GM21619 (cell line): ENCODE results near the gene FNIP2.
"Not testable (repeated sequence)": the region's sequence is repeated elsewhere in the genome, so short reads cannot be mapped to it uniquely, and the experiment has no call there.

Source experiments
- ATAC-seq: cut with Tn5 transposase; IDR thresholded peaks from one replicate; pipeline ENCODE4 v1.9.1; 2021; ENCODE audit not compliant: unreplicated experiment

The FNIP2 gene

DNA sequence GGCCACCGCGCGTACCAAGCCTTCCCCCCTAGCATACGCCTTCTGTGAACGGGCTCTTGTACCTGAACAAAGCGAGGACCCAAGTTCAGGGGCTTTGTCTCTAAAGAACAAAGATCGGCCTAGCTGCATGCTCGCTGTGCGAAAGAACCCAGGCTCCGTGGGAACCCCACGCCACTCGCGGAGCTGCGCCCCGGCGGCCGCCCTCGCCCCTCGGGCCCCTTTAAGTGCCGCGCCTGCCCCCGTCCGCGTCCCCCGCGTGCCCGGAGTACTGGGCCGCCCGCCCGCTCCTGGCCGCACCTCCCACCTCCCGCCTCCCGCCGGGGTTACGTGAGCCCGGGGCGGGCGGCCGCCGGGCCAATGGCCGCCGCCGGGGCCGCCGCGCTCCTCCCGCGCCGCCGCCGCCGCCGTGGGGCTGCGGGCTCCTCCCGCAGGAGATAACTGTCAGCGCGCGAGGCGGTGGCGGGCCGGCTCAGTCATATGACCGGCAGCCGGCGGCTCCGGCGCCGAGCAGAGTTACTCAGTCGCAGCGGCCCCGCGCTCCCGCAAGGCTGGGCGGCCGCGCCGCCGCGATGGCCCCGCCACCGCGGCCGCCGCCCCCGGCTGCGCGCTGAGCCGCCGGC lies at the start of gene FNIP2:
Gene FNIP2, plus strand, starts transcription at position 472 of the 620 bp plus-strand sequence. CDS start 187 bp downstream, outside the sequence.
- ATAC-seq, result peak; percentile 73

DNA sequence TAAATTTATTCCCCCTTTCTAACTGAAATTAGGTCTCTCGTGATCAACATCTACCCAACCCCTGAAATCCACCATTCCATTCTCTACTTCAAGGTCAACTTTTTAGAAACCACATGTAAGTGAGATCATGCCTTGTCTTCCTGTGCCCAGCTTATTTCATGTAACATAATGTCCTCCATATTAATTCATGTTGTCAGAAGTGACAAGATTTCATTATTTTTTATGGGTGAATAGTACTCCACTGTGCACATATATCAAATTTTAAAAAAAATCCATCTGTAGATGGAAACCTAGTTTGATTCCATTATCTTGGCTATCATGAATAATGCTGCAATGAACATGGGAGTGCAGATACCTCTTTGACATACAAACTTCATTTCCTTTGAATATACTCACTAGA lies 47.1 kb upstream of the FNIP2 start:
- ATAC-seq, result no peak

DNA sequence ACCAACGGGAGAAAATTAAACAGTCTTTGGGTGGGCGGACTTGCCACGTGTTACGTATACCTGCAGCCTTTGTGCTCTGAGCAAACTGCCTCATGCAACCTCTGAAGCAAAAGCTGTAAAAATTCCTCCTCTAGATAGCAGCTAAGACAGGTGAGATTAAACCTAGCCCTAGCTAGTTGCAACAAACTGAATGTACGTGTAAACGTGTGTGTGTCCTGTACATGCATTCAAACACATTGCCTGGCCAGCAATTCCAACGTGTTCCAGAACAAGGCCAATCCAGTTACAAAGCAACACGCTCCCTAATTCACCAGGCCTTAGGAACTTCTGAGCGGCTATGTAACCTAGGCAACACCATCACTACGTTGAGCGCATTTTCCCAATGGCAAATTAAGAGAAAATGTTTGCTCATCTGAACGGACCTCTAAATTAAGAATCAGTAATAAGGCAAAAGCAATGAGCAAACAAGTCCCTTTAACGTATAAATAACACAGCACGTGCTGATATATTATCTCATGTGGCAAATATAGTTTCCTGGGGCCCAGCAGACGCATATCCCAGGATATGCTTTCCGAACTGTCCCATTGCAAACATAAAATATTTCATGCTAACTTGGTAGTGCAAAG lies 46.4 kb upstream of the FNIP2 start:
- ATAC-seq, result no peak

DNA sequence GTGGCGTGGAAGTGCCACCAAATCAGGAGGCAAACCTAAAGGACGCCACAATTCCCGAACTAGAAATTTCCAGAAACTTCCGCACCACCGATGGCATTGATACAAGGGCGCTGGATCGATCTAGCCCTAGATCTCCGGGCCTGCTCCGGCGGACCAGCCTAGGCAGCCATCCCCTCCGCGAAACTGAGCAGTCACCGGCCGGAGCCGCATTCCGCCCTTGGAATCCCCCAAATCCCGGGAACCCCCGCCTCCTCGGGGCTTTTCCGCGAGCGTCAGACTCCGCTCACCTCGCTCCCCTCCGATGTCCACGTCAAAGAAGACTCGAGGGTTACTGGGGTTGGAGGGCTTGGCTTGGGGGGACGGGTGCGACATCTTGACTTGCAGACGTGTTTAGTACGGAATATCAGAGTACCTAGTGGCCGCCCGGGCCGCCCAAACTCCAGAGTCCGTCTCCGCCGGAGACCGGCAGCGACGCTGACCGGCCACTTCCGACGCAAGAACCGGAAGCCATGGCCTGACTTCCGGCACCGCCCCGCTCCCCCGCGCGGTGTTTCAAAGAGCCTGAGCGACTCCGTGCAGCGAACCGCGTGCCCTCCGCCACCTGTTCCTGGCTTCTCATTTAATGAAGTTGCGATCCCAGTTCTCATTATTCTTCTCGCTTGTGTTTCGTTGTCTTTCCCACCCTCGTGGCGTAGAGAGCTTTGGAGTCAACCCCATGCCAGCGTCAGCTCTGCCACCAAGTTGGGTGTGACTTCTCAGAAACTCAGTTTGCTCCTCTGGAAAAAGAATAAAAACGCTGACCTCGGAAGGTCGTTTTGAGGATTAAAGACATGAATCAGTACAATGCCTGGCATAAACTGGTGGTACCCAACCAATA lies 45.7 kb upstream of the FNIP2 start, which contains the start of gene PPID:
Gene PPID, minus strand, starts transcription at position 480 of the 877 bp plus-strand sequence. Its CDS starts 108 bp downstream, at position 372.
- peak; percentile 98 for ATAC-seq

DNA sequence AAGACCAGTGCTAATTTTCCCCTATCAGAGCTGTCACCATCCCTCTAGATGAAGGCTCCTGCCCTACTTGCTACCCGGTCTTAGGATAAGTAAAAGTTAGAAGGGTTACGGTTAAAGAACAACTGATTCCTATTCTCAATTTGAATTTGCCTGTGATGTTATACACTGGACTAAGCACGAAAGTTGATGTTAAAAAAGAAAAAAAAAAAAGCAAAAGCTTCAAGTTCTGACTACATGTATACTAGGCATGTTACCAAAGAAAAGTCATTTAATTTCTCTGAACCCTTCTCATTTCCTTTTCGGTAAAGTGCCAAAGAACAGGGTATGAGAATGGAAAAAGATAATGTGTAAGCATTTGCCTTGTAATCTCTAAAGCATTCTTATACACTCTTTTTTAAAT lies 44.2 kb upstream of the FNIP2 start:
- ATAC-seq, result no peak

DNA sequence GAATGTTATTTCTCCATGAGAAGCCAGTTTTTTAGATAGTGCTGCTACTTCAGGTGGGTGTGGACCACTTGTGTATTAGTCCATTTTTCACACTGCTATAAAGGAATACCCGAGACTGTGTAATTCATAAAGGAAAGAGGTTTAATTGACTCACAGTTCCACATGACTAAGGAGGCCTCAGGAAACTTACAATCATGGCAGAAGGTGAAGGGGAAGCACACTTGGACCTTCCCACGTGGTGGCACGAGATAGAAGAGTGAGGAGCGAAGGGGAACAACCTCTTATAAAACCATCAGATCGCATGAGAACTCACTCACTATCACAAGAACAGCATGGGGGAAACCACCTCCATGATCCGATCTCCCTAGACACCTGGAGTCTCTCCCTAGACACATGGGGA lies 42.2 kb upstream of the FNIP2 start:
- ATAC-seq, result no peak

DNA sequence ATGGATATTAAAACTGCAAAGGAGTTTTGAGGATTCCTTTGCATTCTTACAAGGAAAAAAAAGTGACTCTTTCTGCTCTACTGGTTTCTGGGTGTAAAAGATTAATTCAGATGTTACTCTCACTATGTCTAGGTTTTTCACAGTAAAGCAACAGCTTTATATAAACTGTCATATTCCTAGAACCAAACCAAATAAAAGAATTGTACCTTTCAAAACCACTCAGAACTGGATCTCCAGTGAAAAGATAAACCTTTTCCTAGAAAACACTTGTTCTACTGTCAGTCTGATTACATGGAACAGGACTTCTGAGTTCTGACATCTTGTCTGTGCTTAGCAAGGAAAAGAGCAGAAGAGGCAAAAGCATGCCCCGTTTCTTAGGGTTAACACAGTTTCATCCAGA lies 40.6 kb upstream of the FNIP2 start:
- ATAC-seq, result no peak

DNA sequence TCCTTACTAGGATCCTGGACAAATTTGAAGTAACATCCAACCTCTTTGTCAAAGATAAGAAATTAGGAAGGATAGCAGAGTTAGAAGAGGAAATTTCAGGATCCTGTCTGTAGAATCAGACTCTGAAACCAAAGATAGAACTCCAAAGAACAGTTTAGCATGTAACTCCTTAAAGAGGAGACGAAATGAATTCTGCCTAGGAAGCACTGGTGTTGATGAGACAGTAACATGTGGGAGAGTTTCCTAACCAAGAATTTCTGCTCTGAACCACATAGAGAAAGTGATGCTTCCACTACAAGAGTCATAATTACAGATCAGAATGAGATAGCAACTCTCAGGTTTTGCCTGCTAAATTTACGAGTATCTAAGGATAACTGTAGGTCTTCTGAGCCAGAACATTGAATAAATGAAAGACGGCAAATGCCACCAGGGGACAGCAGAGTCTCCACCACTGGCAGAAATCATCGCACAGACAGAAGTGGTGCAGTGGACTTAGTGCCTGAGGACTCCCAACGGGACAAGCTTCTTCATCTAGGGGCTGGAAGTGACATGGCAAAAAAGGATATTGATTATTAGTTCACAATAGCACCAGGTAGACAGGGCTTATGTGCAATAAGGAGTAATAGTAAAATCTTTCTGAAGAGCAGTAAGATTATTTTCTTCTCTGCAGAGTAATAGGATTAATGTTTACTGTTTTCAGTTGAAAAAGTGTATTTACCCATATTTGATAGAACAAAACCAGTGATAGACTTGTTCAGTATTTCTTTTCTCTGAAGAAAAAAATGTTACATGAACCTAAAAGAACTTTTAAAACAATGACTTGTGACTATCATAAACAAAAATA lies 38.9 kb upstream of the FNIP2 start:
- ATAC-seq, result peak; percentile 86

DNA sequence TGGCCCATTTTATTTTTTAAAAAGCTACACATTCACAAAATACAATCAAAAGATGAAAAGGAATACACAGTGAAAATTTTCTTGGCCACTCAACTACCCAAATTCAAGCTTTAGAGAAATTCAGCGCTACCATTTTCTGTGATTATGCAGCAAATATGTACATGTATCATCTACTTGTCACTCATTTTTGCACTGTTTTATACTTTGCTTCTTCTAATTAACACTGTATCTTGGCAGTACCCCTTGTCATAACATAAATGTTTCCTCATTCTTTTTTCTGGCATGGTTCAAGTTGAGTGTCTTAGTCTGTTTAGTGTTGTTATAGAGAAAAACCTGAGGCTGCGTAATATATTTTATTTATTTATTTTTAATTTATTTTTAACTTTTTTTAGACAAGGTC lies 30.0 kb upstream of the FNIP2 start:
- no peak for ATAC-seq

DNA sequence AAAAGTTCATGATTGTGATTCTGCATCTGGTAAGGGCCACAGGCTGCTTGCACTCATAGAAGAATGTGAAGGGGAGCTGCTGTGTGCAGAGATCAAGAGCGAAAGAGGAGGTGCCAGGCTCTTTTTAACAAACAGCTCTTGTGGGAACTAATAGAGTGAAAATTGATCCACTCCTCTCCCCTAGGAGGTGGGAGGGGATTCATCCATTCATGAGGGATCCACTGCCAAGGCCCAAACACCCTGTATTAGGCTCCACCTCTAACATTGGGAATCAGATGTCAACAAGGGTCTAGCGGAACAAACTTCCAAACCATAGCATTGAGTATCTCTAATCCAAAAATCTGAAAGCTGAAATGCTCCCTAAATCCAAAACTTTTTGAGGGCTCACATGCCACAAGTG lies 29.2 kb upstream of the FNIP2 start:
- ATAC-seq, result no peak

DNA sequence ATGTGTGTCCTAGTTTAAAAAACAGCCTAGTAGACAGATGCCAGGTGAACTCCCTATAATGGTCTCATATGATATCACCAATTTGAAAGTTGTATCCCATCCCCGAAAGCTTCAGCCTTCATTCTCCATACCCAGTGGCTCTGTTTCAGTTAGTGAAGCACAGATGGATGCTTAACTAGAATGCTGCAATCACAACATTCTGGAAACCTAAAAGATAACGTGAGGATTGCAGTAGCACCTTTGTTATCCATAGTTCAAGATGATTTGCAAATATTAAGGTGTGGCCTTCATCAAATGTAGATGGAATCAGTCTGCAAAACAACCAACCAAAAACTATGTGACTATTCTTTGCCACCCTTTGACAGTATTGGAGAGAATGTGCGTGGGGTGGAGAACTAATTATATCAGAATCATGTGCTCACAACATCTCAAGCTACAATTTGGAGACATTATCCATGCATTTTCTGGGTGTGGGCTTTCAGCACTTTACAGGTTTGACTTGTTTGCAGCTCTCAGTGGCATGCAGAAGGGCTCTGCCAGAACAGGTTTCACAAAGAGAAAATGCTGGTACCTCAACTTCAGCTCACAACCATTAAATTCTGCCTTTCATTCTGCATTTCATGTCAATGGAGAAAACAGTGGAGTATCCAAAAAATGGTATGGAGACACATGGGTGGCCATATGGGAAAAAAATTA lies 27.4 kb upstream of the FNIP2 start:
- no peak for ATAC-seq

DNA sequence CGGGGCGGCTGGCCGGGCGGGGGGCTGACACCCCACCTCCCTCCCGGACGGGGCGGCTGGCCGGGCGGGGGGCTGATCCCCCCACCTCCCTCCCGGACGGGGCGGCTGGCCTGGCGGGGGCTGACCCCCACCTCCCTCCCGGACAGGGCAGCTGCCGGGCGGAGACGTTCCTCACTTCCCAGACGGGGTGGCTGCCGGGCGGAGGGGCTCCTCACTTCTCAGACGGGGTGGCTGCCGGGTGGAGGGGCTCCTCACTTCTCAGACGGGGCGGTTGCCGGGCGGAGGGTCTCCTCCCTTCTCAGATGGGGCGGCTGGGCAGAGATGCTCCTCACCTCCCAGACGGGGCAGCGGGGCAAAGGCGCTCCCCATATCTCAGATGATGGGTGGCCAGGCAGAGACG lies 22.3 kb upstream of the FNIP2 start:
- ATAC-seq, result not testable (repeated sequence)

DNA sequence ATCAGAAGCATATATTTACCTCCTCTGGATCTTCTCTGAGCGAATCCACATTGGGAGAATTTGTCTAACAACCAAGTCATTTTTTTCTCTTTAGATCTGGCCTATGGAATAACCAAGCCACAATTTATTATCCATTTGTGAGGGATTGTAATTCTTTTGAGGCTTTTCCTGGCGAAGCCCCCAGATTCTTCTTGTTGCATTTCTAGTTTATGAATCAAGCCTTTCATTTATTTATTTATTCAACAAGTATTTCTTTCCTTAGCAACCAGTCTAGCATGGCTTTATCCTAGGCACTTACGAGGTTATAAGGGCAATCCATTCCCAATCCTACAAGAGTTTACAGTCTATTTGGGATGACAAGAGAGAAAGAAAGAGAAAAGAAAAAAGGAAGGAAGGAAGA lies 18.4 kb upstream of the FNIP2 start:
- ATAC-seq, result no peak

DNA sequence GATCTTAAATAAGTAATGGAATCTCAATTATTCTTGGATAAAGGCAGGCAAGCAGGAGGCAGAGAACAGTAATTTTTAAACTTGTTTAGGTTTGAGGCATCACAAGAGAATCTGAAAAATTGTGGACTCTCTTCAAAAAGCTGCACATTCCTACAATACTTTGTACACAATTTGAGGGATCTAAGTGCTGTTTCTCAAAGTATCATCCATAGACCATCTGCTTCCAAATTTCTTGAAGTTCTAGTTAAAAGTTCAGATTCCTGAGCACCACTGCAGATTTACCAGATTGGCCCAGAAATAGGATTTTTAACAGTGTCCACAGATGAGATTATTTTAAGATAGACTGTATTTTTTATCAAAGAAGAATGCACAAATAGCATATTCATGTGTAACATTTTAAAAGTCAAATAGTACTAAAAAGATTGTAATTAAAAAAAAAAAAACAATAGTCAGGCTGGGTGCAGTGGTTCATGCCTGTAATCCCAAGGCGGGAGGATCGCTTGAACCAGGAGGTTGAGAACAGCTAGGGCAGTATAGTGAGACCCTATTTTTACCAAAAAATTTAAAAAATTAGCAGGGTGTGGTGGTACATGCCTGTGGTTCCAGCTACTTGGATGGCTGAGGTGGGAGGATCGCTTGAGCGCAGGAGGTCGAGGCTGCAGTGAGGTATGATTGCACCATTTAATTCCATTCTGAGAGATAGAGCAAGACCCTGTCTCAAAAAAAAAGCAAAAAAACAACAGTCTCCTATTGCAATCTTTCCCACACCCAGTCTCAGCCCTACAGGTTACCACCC lies 14.2 kb upstream of the FNIP2 start:
- ATAC-seq, result no peak

DNA sequence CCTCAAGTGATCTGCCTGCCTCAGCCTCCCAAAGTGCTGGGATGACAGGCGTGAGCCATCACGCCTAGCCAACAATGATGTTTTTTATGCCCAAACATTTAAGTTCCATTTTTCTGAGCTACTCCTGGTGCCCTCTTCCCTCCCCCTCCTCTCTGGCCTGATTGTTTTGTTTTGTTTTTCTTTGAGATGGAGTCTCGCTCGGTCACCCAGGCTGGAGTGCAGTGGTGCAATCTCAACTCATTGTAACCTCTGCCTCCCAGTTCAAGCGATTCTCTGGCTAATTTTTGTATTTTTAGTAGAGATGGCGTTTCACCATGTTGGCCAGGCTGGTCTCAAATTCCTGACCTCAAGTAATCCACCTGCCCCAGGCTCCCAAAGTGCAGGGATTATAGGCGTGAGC lies 13.0 kb upstream of the FNIP2 start:
- ATAC-seq, result not testable (repeated sequence)

DNA sequence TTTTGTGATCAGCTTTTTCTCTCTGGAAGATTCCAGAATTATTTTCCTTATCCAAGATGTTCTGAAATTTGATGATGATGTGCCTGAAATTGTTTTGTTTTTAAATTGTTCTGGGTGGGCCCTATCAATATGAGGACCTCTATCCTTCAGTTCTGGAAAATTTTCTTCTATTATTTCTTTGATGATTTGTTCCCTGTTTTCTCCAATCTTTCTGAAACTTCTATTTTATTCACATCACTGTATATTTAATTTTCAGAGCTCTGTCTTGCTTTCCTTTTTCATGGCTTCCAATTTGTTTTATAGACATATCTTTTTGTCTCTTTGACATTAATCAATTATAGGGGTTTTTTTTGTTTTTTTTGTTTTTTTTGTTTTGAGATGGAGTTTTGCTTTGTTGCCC lies 12.2 kb upstream of the FNIP2 start:
- no peak for ATAC-seq

DNA sequence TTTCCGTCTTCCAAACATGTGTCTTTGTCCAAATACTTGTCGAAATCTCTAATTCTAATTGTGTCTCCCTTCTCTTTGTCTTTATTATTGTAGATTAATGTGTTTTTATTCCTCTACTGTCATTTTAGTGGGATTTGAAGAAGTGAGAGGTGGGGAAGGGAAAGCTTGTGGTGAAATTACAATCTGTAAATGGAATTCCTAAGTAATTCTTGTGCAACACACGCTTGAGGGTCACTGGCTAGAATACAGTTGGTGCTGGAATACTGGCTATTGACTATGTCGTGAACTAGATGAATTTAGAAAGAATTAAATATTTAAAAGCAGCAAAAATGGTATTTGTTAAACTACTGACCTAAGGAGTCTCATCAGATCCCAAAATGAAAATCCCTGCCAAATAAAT lies 10.7 kb upstream of the FNIP2 start:
- ATAC-seq, result no peak

DNA sequence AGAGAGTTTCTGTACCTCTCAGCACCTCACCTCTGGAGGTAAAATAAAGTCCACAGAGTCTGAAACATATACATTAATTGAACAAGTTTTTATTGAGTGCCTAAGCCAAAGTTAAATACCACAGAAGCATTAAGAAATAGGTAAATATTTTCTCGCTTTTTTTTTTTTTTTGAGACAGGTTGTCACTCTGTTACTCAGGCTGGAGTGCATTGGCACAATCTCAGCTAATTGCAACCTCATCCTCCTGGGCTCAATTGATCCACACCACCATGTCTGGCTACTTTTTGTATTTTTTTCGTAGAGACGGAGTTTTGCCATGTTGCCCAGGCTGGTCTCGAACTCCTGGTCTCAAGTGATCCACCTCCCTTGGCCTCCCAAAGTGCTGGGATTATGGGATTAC lies 10.1 kb upstream of the FNIP2 start:
- no peak for ATAC-seq

DNA sequence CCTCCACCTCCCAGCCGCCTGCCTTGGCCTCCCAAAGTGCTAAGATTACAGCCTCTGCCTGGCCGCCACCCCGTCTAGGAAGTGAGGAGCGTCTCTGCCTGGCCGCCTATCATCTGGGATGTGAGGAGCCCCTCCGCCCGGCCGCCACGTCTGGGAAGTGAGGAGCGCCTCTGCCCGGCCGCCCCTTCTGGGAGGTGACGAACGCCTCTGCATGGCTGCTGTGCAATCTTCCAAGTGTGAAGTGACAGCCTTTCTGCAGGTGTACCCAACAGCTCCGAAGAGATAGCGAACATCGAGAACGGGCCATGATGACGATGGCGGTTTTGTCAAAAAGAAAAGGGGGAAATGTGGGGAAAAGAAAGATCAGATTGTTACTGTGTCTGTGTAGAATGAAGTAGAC lies 9.3 kb upstream of the FNIP2 start:
- ATAC-seq, result not testable (repeated sequence)

DNA sequence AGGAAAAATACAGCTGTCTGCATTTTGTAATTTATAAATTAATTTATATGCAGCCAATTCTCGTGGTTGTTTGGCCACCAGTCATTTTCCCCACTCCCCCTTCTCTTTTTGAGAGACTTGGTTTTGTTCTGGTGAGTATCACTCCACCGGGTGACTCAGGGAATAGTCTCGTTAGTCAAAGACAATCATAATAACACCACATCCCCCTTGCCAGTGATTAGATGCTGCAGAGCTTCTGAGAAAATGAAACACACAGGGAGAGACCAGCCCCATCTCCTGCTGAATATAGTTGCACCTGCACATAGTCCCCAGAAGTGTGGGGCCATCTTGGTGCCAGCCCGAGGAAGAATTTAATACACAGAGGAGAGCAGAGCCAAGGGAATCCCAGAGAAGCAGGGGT lies 8.0 kb upstream of the FNIP2 start:
- no peak for ATAC-seq
